HCT116 (cell line): ENCODE results near the gene FBXL13. TPM values are rescaled to one million over a fixed set of nuclear protein-coding genes. Genes with fewer than 3 reads are reported as not detected.

Source experiments
- ATAC-seq: fragments of 200-7000 bp; cut with Tn5 transposase; 2 replicates; pipeline ENCODE4 v1.9.1; 2020; ENCODE audit warnings: mild to moderate bottlenecking, moderate library complexity
- BruUV-seq: library from RNA; stranded (reverse); fragments of 400-500 nt; replicated peaks from 2 replicates; lab custom pipeline; 2021; lab: Mats Ljungman, UMichigan
- CTCF ChIA-PET: fragments of 300-600 bp; sonication (Branson Sonifier 250); formaldehyde crosslinking; loops from one replicate; lab custom pipeline; 2021; ENCODE audit warnings: antibody characterized with exemption; lab: Charles Lee
- POLR2A ChIA-PET: fragments of 300-600, 350-600 bp; sonication (Branson Sonifier 250); formaldehyde crosslinking; loops from one replicate; lab custom pipeline; 2021; ENCODE audit warnings: antibody characterized with exemption; lab: Charles Lee
- RAD21 ChIA-PET, 2 experiments: fragments of 300-600 bp; sonication (Branson Sonifier 250); formaldehyde crosslinking; loops; one replicate each; lab custom pipeline; 2023; ENCODE audit warnings: low total read pairs in 2 of 2; ENCODE audit not compliant: uncharacterized antibody in 2 of 2, unreplicated experiment in 2 of 2, low non-redundant PET in 1 of 2; lab: Charles Lee
- DNase-seq: peaks from one replicate; pipeline ENCODE4 v3.0.0-alpha.2; 2010; ENCODE audit warnings: low read depth, low spot score
- H2AFZ ChIP-seq: fragments of 200-600 bp; shearing (Covaris generic), sonication (generic); 2 replicates; pipeline ENCODE4 v1.6.1; 2017; ENCODE audit warnings: low read depth, mixed run types, mixed read lengths, antibody characterized with exemption, low read length; ENCODE audit not compliant: poor library complexity, severe bottlenecking
- H3K27ac ChIP-seq: 2 replicates; pipeline ENCODE4 v1.5.1; 2012; ENCODE audit warnings: low read depth, low read length
- H3K27me3 ChIP-seq: fragments of 200-600 bp; sonication (generic); 2 replicates; pipeline ENCODE4 v1.6.1; 2016; ENCODE audit warnings: mixed run types, low read length, mixed read lengths; ENCODE audit not compliant: insufficient read depth
- H3K36me3 ChIP-seq, 2 experiments: fragments of 200-500 bp in 1 of 2; fragments of 200-600 bp in 1 of 2; sonication (Bioruptor generic) in 1 of 2; sonication (generic) in 1 of 2; 2 replicates each; pipeline versions ENCODE4 v1.5.1 to v1.6.1; 2014 to 2016; ENCODE audit warnings: low read length in 2 of 2, inconsistent platforms in 1 of 2, mixed read lengths in 1 of 2, mixed run types in 1 of 2; ENCODE audit not compliant: insufficient read depth in 2 of 2, control insufficient read depth in 1 of 2
- H3K4me1 ChIP-seq, 2 experiments: fragments of 200-600 bp in 1 of 2; sonication (generic) in 1 of 2; 2 replicates each; pipeline versions ENCODE4 v1.5.1 to v1.6.1; 2012 to 2017; ENCODE audit warnings: low read length in 2 of 2, inconsistent platforms in 1 of 2, mild to moderate bottlenecking in 1 of 2, mixed read lengths in 1 of 2, mixed run types in 1 of 2, moderate library complexity in 1 of 2; ENCODE audit not compliant: insufficient read depth in 2 of 2, control insufficient read depth in 1 of 2
- H3K4me2 ChIP-seq: fragments of 200-600 bp; sonication (generic); 2 replicates; pipeline ENCODE4 v1.6.1; 2017; ENCODE audit warnings: mixed run types, low read length, mixed read lengths
- H3K4me3 ChIP-seq, 2 experiments: fragments of 200-600 bp in 1 of 2; sonication (generic) in 1 of 2; replicated peaks in 1 of 2; 2 replicates each; pipeline ENCODE4 v1.5.1; 2011 to 2016; ENCODE audit warnings: low read length in 2 of 2, control low read depth in 1 of 2, low read depth in 1 of 2, mild to moderate bottlenecking in 1 of 2, mixed read lengths in 1 of 2, mixed run types in 1 of 2
- H3K79me2 ChIP-seq: fragments of 200-600 bp; sonication (generic); 2 replicates; pipeline ENCODE4 v1.6.1; 2017; ENCODE audit warnings: mild to moderate bottlenecking, mixed run types, low read length, moderate library complexity, mixed read lengths; ENCODE audit not compliant: insufficient read depth
- H3K9ac ChIP-seq: fragments of 200-600 bp; sonication (generic); 2 replicates; pipeline ENCODE4 v1.6.1; 2016; ENCODE audit warnings: low read length, mixed read lengths
- H3K9me2 ChIP-seq: fragments of 200-600 bp; sonication (generic), shearing (Covaris generic); 2 replicates; pipeline ENCODE4 v1.6.1; 2017; ENCODE audit warnings: mixed run types, mild to moderate bottlenecking, moderate library complexity; ENCODE audit not compliant: insufficient read depth
- H3K9me3 ChIP-seq, 2 experiments: fragments of 200-500 bp in 1 of 2; fragments of 200-600 bp in 1 of 2; sonication (Bioruptor generic) in 1 of 2; sonication (generic) in 1 of 2; 2 replicates each; pipeline ENCODE4 v1.6.1; 2014 to 2017; ENCODE audit warnings: low read length in 2 of 2, mixed read lengths in 2 of 2, inconsistent platforms in 1 of 2, low read depth in 1 of 2, mild to moderate bottlenecking in 1 of 2, mixed run types in 1 of 2, moderate library complexity in 1 of 2; ENCODE audit not compliant: control insufficient read depth in 1 of 2, insufficient read depth in 1 of 2
- H4K20me1 ChIP-seq: fragments of 200-600 bp; sonication (generic), shearing (Covaris generic); 2 replicates; pipeline ENCODE4 v1.6.1; 2017; ENCODE audit warnings: mixed run types, mild to moderate bottlenecking, moderate library complexity; ENCODE audit not compliant: insufficient read depth
- CBX3 ChIP-seq: IDR thresholded peaks from 2 replicates; pipeline ENCODE4 v1.6.1; 2012; ENCODE audit warnings: low read depth
- CEBPB ChIP-seq: IDR thresholded peaks from 2 replicates; pipeline ENCODE4 v1.6.1; 2012; ENCODE audit warnings: low read depth
- EGR1 ChIP-seq: IDR thresholded peaks from 2 replicates; pipeline ENCODE4 v1.6.1; 2012; ENCODE audit warnings: low read depth
- JUND ChIP-seq: IDR thresholded peaks from 2 replicates; pipeline ENCODE4 v1.6.1; 2012
- intact Hi-C: fragments of 100-400 bp; cut with micrococcal nuclease; formaldehyde crosslinking; loops from 2 replicates; pipeline ENCODE4 v1.10.0; 2022
- total RNA-seq: library from RNA; stranded (reverse); gene quantifications from one replicate; pipeline ENCODE4 v1.2.1, GENCODE V29; 2021; ENCODE audit not compliant: unreplicated experiment
- TF ChIP-seq, protein P1 (sequence below): IDR thresholded peaks from 2 replicates; pipeline ENCODE4 v1.6.1; 2012; ENCODE audit warnings: low read depth
- TF ChIP-seq, protein P2 (sequence below): IDR thresholded peaks from 2 replicates; pipeline ENCODE4 v1.6.1; 2011; ENCODE audit warnings: mild to moderate bottlenecking, low read length, moderate library complexity; ENCODE audit not compliant: insufficient replicate concordance; ENCODE audit errors: extremely low read depth

The FBXL13 gene
- total RNA-seq, 1 experiment from 2014 or later: 1.0 TPM

DNA sequence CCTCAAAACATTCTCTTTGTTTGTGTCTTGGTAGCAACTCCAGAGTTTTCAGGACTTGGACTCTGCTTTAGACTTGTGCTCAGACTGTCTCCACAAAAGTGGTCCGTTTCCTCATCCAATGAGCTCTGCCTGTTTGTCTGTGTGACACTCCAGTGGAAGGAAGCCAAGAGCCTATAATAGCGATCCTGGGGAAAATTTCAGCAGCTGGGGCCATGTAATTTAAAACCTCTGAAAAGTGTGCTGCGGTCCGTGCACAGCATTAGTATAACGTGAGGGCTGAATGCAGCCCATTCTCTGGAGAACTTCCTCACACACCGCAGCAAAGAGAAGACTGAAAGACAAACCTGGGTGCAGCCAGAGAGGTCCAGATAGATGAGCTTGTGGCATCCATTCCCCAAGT lies 161.9 kb downstream of the FBXL13 start, which contains the start of gene LRRC17:
LRRC17 (plus strand) TSS at position 259 of the 400 bp plus-strand sequence. CDS start 20,914 bp downstream, outside the sequence.
- TF ChIP-seq, protein P1, sequence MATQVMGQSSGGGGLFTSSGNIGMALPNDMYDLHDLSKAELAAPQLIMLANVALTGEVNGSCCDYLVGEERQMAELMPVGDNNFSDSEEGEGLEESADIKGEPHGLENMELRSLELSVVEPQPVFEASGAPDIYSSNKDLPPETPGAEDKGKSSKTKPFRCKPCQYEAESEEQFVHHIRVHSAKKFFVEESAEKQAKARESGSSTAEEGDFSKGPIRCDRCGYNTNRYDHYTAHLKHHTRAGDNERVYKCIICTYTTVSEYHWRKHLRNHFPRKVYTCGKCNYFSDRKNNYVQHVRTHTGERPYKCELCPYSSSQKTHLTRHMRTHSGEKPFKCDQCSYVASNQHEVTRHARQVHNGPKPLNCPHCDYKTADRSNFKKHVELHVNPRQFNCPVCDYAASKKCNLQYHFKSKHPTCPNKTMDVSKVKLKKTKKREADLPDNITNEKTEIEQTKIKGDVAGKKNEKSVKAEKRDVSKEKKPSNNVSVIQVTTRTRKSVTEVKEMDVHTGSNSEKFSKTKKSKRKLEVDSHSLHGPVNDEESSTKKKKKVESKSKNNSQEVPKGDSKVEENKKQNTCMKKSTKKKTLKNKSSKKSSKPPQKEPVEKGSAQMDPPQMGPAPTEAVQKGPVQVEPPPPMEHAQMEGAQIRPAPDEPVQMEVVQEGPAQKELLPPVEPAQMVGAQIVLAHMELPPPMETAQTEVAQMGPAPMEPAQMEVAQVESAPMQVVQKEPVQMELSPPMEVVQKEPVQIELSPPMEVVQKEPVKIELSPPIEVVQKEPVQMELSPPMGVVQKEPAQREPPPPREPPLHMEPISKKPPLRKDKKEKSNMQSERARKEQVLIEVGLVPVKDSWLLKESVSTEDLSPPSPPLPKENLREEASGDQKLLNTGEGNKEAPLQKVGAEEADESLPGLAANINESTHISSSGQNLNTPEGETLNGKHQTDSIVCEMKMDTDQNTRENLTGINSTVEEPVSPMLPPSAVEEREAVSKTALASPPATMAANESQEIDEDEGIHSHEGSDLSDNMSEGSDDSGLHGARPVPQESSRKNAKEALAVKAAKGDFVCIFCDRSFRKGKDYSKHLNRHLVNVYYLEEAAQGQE: no peak
- TF ChIP-seq CBX3: no peak
- no peak for TF ChIP-seq EGR1
- TF ChIP-seq, protein P2, sequence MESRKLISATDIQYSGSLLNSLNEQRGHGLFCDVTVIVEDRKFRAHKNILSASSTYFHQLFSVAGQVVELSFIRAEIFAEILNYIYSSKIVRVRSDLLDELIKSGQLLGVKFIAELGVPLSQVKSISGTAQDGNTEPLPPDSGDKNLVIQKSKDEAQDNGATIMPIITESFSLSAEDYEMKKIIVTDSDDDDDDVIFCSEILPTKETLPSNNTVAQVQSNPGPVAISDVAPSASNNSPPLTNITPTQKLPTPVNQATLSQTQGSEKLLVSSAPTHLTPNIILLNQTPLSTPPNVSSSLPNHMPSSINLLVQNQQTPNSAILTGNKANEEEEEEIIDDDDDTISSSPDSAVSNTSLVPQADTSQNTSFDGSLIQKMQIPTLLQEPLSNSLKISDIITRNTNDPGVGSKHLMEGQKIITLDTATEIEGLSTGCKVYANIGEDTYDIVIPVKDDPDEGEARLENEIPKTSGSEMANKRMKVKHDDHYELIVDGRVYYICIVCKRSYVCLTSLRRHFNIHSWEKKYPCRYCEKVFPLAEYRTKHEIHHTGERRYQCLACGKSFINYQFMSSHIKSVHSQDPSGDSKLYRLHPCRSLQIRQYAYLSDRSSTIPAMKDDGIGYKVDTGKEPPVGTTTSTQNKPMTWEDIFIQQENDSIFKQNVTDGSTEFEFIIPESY: no peak
- no peak for TF ChIP-seq JUND
- no peak for TF ChIP-seq CEBPB
- TF ChIP-seq, all 23 proteins: peak for 0
- no peaks in the 10 kb centered on the region for H3K27me3 ChIP-seq
- no peaks in the 10 kb centered on the region for H4K20me1 ChIP-seq
- ChIA-PET RAD21 (no interaction called here), POLR2A (no interaction called here), CTCF (interaction anchor here (0.6 kb wide), 1 partner anchor 149 kb away, joined by 3 read pairs; no protein-coding TSS in a partner anchor)
- no peak within 1 kb of the TSS for H2AFZ ChIP-seq
- H3K4me3 ChIP-seq: no peak within 1 kb of the TSS
- H3K9me2 ChIP-seq: no peaks in the 10 kb centered on the region
- H3K4me2 ChIP-seq: no peak within 1 kb of the TSS
- no peaks in the 10 kb centered on the region for H3K36me3 ChIP-seq
- no peak within 1 kb of the TSS for H3K27ac ChIP-seq
- no TSS peak for BruUV-seq
- H3K9me3 ChIP-seq: no peaks in the 10 kb centered on the region
- no peaks in the 10 kb centered on the region for H3K79me2 ChIP-seq
- ATAC-seq (no peak), DNase-seq (no peak)
- no peak within 1 kb of the TSS for H3K9ac ChIP-seq
- peaks cover 0 to 13% of the 10 kb centered on the region in 2 experiments; a peak in 2 of 4 replicates for H3K4me1 ChIP-seq
- intact Hi-C loops: no loop called here
